Measurements from ENCODE around the gene ERCC6.

DNA sequence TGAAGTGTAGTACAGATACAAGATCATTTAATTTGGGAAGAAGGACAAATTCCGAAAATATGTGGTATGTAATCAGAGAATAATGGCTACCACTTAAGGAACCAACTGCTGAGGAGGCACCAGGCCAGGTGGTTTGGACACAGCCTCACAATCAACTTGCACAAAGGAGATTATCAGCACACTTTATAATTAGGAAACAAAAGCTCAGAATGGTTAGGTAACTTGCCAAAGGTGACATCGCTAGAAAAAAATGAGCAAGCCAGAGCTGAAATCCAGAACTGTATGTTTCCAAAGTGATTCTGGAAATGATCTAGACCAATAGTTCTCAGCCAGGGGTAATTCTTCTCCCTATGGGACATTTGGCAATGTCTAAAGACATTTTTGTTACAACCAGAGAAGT is 36.6 kb downstream of the ERCC6 start:
- TF ChIP-seq, protein P1, sequence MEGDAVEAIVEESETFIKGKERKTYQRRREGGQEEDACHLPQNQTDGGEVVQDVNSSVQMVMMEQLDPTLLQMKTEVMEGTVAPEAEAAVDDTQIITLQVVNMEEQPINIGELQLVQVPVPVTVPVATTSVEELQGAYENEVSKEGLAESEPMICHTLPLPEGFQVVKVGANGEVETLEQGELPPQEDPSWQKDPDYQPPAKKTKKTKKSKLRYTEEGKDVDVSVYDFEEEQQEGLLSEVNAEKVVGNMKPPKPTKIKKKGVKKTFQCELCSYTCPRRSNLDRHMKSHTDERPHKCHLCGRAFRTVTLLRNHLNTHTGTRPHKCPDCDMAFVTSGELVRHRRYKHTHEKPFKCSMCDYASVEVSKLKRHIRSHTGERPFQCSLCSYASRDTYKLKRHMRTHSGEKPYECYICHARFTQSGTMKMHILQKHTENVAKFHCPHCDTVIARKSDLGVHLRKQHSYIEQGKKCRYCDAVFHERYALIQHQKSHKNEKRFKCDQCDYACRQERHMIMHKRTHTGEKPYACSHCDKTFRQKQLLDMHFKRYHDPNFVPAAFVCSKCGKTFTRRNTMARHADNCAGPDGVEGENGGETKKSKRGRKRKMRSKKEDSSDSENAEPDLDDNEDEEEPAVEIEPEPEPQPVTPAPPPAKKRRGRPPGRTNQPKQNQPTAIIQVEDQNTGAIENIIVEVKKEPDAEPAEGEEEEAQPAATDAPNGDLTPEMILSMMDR (conservative IDR thresholded peaks at IDR 0.05 in 1 of 2, IDR thresholded peaks at IDR 0.05 in 1 of 2; ENCODE audit: extremely low read depth in 1 of 2, insufficient read depth in 1 of 2, low read depth in 1 of 2, low read length in 2 of 2): no peak
- no peak for TF ChIP-seq EZH2 (IDR thresholded peaks at IDR 0.05; ENCODE audit: borderline replicate concordance, low read length)
